Measurements from ENCODE around the gene KIAA1217.
"Not testable (repeated sequence)": the region's sequence is repeated elsewhere in the genome, so short reads cannot be mapped to it uniquely, and the experiment has no call there.

Gene KIAA1217

DNA sequence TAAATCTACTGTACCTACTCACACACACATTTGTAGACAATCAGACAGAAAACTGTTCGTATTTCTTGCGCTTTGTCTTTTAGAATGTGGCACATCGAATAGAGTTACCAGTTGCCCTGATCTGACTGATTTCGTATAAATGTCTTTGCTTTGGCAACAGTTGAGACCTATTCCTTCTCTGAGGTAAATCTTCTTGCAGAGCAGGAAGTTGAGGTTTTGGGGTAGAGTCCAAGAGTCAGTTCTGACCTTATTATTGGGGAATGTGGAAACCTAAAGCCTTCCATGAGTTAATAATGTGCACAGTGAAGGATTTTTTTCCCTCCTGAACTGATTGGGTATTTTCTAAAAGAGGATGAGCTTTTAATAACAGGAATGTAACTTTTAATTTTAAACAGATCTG, 135.3 kb downstream of the KIAA1217 start:
- DNase-seq: no peak

DNA sequence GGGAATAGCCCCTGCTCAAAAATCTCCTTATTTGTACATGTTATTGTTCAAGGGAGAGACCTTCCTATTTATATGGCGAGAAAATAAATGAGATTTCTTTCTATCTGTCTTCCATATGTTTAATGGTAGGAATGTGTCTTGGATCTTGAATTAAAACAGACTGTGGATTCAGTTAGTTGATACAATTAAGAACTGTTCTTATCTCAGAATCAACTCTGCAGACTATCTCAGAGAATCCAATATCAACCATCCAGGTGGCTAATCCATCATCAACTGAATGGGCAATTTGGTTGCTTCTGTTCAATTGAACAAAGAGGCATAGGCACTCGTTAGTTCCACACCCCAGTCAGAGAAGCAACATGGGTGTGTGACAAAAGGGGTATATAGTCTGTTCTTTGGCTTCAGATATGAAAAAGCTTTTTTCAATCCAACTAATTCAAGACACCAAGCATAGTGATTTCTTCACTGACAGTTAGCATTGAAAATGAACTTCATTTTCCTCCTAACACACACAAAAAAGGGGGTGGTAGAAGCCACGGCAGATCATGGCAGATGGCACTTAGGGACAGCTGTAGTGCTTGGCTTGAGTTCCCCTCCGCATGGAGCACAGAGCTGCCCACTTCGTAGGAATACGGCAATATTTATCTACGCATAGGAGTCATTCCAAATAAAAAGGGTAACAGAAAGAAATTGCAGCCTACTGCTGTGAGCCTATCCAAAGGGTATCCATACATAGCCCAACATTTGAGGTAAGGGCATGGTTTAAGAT, 135.9 kb downstream of the KIAA1217 start:
- DNase-seq: no peak

DNA sequence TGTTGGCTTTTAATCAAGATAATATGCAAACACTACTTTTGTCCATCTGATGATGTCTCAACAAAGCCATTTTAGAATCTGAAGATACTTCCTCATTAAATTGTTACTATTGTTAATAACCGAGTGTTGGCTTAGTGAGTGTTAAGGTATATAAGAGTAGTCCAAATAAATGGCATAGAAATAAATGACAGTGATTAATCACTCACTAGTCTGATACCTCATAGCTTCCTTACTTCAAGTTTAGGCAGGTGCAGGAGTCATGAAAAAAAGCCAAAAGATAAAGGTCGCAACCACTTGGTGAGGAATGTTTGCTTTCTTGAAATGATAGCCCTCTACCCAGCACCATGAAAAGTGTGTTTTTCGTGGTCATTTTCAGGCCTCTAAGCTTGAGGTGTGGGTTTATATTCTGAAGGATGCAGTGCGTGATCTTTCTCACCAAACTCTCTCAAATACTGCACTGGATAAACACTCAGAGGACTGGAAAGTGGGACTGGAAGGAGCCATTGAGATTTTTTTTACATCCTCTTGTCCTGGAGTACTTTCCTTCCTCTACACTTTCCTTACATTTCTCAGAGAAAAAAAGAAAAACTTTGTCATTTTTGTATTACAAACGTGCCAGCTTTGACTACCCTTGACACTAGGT, 138.1 kb downstream of the KIAA1217 start:
- no peak for DNase-seq

DNA sequence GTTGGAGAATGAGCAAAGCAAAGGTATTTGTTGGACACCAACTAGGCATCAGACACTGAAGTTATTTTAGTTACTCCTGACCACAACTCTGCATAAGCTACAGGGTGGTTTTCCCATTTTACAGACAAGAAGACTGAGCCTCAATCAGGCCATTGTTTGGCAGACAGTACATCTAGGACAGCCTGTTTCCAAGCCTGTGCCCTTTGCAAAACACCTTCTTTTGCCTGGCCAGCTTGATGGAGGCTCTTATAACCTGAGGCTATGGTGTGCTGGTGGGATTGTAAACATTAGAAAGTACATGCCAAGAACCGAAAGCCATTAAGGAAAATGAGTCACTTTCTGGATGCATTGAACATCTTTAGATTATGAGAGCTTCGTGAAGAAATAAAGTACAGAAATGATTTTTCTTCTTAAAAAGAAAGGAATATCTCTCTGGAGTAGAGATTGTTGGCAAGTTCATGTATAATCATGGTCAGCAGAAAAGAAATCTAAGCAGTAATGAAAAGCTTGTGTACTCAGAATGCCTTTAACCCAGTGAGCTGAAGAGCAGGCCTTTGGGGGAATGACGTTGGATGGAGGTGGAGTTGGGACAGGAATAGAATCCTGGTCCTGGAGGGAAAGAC, 140.6 kb downstream of the KIAA1217 start:
- DNase-seq: no peak

DNA sequence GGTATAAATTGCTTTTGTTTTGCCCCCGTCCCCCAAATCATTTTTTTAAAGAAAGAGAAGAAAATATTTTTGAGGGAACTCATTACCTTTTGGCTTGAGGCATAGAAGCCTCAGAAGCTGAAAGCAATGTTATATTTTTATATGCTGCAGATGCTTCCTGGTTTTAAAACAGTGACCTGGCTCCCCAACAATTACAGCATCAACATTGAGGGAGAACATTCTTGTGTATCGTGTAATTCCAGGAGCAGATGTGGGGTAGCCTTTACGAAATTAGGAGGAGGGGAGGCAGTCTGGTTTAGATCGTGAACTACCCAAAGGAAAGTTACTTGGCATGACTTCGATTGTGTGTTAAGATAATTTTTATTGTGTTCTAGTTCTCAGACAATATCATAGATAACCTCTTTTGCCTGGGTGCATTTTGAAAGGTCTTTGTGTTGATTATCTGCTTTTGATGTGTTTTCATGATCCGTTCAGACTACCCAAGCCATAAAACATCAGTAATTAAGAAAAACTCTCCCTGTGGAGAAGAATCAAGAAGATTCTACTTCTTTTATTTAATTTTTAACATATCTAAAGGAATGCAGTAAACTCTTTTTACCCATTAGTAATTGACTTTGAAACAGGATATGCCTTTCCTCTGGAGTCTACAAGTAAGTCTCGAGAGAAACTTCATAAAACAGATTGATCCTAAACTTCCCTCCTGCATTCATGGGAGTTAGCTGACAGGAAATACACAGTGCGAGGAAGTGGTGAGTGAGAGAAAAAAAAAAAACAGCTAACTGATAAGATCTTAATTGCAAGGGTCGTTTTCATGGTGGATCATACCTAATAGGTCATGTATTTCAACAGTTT, 141.4 kb downstream of the KIAA1217 start:
- no peak for DNase-seq

DNA sequence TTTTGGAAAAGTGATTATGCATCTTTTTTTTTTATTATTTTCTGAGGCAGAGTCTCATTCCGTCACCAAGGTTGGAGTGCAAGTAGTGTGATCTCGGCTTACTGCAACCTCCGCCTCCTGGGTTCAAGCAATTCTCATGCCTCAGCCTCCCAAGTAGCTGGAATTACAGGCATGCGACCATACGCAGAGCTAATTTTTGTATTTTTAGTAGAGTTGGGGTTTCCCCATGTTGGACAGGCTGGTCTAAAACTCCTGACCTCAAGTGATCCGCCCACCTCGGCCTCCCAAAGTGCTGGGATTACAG, 141.9 kb downstream of the KIAA1217 start:
- not testable (repeated sequence) for DNase-seq

DNA sequence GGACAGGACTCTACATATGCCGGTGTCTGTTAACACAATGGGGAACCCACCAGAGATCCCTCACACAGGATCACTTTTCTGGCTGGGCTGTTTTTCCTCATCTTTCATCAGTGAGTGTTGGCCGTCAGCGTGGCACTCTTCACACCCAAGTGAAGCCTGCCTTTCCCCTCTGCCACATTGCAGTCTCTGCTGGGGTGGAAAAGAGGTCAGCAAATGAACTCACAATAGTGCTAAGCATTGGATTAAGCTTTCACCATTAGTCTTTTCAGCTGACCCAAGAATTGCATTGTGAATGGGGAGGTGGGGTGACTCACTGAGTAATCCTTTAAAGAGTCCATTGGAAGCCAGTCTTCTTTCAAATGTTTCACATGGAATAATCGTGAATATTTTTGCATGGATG, 143.0 kb downstream of the KIAA1217 start:
- DNase-seq: no peak

DNA sequence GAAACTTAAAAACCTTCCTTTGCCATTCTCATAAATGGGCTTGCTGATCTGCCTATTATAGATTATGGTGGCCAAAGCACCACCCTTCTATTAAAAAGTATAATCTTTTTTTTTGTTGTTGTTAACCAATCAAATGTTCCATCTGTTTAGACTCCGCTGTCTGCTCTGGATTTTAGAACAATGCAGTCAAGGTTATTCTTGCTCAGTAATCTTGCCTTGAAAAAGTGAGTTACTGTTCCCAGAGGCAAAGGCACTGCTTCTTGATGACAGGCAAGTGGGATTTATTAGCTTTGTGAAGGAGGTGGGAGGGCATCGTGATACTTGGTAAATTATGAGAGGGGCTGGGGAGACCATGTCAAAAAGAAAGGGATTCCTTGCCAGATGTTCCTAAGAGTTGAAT, 143.5 kb downstream of the KIAA1217 start:
- DNase-seq: no peak

DNA sequence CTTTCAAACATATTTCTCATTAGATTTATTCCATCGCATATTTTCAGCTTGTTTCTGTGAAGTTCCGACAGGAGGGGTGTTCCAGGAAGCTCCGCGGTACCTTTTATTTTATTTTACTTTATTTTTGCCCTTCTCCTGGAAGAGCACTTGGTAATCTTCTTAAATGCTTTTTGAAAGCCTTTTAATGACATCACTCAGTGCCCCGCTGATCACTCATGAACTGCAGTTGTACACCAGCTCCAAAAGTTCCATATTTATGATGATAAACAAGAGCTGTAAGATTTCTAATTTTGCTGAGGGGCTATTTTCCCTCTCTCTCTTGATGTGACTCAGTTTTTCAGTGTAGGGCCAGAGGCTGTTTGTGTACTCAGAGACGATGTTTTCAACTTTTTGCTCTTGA, 144.4 kb downstream of the KIAA1217 start:
- DNase-seq: no peak

DNA sequence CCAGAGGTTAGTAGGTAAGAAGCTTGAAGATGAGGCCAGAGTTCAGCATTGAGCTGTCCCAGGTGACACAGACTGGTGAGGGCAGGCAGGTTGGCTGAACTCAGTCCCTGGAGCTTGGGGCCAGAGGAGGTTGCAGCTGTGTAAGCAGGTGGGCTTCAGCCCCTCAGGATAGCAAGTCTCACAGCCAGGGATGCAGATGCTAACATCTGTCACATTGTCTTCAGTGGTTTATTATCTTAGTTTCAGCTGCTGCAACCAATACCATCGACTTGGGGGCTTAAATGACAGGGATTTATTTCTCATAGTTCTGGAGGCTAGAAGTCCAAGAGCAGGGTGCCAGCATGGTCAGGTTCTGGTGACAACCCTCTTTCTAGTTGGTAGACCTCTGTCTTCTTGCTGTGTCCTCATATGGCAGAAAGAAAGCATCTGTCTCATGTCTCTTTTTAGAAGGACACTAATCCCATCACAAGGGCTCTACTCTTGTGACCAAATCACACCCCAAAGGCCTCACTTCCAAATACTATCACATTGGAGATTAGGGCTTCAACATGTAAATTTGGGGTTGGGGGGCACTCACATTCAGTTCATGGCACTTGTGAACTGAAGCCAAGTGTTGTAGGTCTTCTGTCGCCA, 146.2 kb downstream of the KIAA1217 start:
- DNase-seq: no peak

DNA sequence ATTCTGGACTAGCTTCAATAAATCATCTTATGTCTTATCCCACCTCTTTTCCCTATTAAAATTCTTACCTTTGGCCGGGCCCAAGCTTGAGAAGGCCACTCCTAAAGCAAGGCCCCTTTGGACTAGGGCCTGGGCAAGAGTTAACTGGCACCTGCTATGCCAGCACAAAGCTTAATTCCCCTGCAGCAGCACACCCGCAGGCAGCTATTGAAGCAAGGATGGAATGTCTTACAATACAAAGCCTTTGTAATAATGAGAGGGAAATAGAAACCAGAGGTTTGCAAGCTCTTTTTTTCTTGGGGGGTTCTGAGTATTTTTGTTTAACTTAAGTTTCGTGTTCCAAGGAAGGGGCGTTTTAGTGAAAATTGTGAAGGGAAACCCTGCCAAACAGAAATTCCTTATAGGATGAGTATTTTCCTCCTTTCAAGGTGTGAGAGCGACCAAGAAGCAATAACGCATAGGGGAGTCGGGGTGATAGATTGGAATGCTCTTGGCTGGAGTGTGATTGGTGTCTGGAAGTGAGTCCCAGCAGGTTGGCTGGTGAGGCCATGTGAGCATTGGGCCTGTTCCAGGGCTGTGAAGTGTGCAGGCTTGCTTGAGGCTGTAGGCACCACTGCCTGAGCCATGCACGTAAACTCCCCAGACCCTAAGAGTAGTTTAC, 148.5 kb downstream of the KIAA1217 start:
- DNase-seq: no peak

DNA sequence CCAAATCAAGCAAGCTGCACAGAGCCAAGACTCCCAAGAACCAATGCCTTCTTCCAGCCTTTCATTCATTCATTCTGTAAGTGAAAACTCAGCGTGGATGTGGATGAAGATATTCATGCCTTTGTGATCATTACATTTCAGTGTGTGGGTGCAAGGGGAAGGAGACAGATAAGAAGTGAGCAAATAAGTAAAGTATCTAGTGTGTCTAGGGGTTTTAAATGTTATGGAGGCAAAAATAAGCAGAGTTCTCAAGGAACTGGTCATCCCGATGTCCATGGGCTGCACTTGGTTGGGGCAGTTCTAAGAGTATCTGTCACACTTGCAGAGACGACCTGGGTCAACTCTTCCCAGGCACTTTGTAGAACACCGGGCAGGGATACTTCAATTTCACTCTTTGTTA, 149.1 kb downstream of the KIAA1217 start:
- no peak for DNase-seq

DNA sequence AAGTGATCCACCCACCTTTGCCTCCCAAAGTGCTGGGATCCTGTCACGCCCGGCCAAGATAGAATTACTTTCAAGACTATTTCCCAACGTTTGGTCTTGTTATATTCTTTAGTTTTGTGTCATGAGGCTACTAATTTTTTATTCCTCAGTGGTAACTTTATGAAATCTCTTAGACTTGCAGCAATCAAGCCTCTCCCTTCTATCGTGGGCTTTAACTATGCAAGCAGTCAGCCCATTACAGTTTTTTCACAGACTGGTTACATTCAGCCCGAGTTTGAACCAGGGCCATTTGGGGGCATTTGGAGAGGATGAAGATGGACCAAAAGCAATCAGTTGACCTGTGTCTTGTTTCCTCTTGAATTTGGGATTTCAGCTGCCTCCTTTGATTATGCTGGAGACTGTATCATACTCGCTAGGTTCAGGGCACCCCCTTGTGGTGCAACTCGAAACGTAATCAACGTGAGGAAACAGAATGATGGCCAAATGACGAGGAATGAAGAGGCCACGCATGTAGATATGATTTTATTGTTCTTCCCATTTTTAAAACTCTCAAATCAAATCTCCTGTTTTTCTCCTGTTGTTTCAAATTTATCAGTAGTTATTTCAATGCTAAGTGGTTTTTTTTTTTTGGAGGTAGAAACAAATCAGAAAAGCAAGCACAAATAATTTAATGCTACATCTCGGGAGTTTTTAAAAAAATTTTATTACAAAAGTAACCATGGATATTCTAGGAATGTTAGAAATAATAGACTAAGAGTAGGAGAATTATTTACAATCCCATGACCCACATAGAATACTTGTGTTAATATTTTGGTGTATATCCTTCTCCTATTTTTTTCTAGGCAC, 151.6 kb downstream of the KIAA1217 start:
- DNase-seq: peak; percentile 37

DNA sequence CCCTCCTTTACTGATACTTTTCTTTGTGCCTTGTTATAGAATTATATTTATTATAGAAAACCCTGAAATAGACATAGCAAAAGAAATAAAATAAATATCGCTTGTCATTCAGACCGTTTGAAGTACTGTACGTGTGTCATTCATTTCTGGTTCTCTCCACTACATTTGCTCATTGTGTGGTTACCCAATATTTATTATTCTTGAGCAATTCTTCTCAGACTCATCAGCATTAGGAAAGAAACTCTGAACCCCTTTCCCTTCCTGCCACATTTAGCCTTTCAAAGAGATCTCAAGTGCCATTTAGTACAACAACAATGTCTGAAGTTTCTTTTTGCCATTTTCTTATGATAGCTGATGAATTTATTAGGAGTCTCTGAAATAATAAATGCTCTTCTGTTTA, 154.1 kb downstream of the KIAA1217 start:
- no peak for DNase-seq

DNA sequence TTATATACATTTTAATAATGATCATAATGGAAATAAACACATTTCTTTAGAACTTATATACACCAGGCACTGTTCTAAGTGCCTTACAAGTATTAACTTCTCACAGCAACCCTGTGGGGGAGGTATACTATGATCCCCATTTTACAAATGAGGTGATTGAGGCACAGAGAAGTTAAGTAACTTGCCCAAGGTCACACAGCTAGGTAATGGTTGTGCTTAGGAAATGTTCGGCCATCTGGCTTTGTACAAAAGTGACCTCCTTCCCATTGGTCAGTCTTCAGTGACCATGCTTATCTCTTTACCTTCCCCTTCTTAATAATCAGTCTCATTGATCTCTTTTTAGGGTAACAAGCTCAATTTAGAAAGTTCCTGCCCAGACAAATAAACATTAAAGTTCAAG, 158.8 kb downstream of the KIAA1217 start:
- no peak for DNase-seq

DNA sequence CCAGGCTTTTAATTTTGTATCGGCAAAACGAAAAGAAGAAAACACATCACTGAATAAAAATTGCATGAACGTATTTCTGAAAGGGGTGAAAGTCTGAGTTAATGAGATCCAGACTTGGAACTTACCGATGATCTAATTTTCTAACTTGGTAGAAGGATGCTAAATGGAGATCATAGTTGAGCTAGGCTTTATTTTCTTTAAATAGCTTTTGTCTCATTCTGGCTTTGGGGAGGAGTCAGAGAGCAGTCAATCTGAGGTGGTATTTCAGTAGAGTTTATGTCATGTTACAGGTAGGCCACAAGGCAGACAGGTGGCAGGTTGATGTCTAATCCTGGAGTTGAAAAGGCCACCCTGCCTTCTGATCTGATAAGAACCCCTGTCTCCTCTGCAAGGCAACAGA, 161.9 kb downstream of the KIAA1217 start:
- DNase-seq: no peak

DNA sequence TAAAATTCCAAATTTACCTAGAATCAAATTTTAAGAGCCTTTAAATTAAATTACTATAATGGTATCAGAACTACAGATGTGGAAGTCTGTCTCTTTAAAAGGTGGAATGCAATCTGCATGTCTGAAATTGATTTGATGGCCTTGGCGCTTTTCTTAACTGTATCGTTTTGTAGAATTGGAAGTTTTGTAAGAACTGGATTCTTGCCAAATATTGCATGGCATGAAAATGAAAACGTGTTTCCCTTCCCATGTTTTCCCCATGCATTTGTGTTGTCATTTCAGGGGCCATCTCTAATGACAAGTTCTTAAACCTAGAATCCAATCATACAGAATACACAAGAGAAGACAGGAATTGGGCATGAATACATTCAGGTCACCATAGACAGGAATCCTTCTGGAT, 162.5 kb downstream of the KIAA1217 start:
- no peak for DNase-seq

DNA sequence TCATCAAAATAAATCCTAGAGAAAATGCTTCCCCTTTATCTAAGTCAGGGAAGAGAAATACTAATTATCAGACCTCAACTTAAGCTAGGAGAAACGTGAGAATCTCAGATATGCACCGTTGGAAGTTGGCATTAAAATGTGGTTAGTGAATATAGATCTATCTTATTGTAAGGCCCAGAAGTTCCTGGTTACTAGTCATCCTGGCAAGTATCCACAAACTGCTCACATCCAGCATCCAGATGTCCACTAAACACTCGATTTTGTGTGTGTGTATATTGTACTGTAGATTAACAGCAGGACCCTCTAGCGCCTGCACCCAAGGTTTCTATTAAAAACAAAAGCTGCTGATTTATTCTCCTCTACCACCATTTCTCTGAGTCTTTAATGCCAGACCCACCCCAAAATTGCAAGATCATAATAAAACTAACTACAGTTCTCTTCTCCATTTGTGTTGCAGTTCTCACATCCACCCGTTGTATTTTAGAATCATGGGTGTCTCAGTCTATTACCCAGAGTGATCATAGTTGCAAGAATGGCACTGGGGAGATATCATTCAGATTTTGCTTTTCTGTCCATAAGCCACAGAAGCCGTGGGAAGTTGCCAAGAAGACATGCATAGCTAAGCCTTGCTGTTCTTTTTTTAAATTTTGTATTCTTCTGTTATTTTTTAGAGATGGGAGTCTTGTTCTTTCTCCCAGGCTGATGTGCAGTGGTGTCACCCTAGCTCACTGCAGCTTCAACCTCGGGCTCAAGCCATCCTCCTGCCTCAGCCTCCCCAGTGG, 165.4 kb downstream of the KIAA1217 start:
- no peak for DNase-seq

DNA sequence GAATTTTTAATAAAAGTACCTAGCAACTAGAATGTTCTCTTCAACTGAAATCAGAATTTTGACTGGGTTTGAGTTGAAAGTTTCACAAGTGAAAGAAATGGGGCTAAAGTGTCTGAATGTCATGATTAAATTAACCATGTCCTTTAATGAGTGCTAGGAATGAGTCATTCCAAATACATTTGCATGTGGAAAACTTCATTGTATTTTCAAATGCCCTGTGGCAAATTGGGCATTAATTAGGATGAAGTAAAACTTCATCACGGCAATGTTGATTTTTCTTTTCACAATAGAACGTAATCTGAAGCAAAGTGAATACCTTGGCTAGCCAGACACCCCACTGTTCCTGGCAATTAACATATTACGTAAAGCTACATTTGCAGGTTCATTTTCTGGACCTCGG, 166.6 kb downstream of the KIAA1217 start:
- DNase-seq: no peak

DNA sequence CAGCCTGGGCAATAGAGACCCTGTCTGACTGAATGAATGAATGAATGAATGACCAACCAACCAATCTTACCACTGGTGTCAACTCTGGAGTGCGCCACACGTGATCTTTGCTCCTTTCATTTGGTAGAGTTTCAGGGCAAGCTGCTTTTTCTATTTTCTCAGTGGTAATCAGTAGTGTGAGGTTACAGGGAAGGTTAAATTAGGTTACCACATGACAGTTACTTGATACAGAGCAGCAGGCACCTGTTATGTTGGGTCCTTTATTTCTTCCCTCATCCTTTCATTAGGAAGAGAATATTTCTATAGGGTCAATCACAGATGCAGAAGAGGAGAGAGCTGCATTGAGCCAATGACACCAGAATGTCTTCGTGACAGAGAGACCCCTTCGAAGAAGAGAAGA, 167.8 kb downstream of the KIAA1217 start:
- DNase-seq: no peak
